Keratinocyte (primary cell): ENCODE data around the gene PCBP1. TPM values are rescaled to one million over a fixed set of nuclear protein-coding genes. Genes with fewer than 3 reads are reported as not detected.
"Not testable (repeated sequence)": the region's sequence is repeated elsewhere in the genome, so short reads cannot be mapped to it uniquely, and the experiment has no call there.

Experiments
- DNase-seq: peaks from one replicate; pipeline ENCODE4 v3.0.0-alpha.2; 2011; ENCODE audit warnings: low read depth, missing footprints, low spot score
- FAIRE-seq: peaks from 2 replicates; lab custom pipeline; 2011; peaks lifted over from hg19 to GRCh38; lab: Jason Lieb, UNC
- H2AFZ ChIP-seq: 2 replicates; pipeline ENCODE4 v1.6.0; 2012; ENCODE audit warnings: low read length, control low read depth, inconsistent platforms; ENCODE audit not compliant: control insufficient read depth
- H3K27ac ChIP-seq: 2 replicates; pipeline ENCODE4 v1.5.1; 2011; ENCODE audit warnings: low read length; ENCODE audit not compliant: control insufficient read depth, insufficient read depth
- H3K27me3 ChIP-seq: 3 replicates; pipeline ENCODE4 v1.6.0; 2011; ENCODE audit warnings: low read length; ENCODE audit not compliant: control insufficient read depth, insufficient read depth; ENCODE audit errors: extremely low read depth
- H3K36me3 ChIP-seq, 2 experiments: 2 replicates in 1 of 2; 3 replicates in 1 of 2; pipeline ENCODE4 v1.5.1; 2011; ENCODE audit warnings: low read length in 2 of 2, mild to moderate bottlenecking in 1 of 2; ENCODE audit not compliant: control insufficient read depth in 2 of 2, insufficient read depth in 2 of 2; ENCODE audit errors: extremely low read depth in 1 of 2
- H3K4me1 ChIP-seq: 3 replicates; pipeline ENCODE4 v1.5.1; 2011; ENCODE audit warnings: low read length; ENCODE audit not compliant: control insufficient read depth, insufficient read depth; ENCODE audit errors: extremely low read depth
- H3K4me2 ChIP-seq: 3 replicates; pipeline ENCODE4 v1.6.0; 2011; ENCODE audit warnings: low read depth, low read length; ENCODE audit not compliant: control insufficient read depth, insufficient read depth; ENCODE audit errors: extremely low read depth
- H3K4me3 ChIP-seq, 3 experiments: fragments of 200-600 bp in 1 of 3; sonication (generic) in 1 of 3; 2 replicates in 2 of 3; 3 replicates in 1 of 3; pipeline ENCODE4 v1.5.1; 2011 to 2016; ENCODE audit warnings: low read length in 3 of 3, mild to moderate bottlenecking in 3 of 3, control low read depth in 2 of 3, inconsistent platforms in 1 of 3, low read depth in 1 of 3, mixed read lengths in 1 of 3, mixed run types in 1 of 3, moderate library complexity in 1 of 3; ENCODE audit not compliant: control insufficient read depth in 2 of 3, insufficient read depth in 2 of 3; ENCODE audit errors: extremely low read depth in 1 of 3
- H3K79me2 ChIP-seq: 2 replicates; pipeline ENCODE4 v1.6.0; 2012; ENCODE audit warnings: low read length; ENCODE audit not compliant: control insufficient read depth, insufficient read depth
- H3K9ac ChIP-seq: 3 replicates; pipeline ENCODE4 v1.6.0; 2011; ENCODE audit warnings: low read length; ENCODE audit not compliant: control insufficient read depth, insufficient read depth; ENCODE audit errors: extremely low read depth
- H3K9me1 ChIP-seq: 3 replicates; pipeline ENCODE4 v1.6.0; 2011; ENCODE audit warnings: low read length; ENCODE audit not compliant: control insufficient read depth, insufficient read depth; ENCODE audit errors: extremely low read depth
- H3K9me3 ChIP-seq: 2 replicates; pipeline ENCODE4 v1.5.1; 2012; ENCODE audit warnings: low read depth, low read length; ENCODE audit not compliant: control insufficient read depth
- H4K20me1 ChIP-seq: 3 replicates; pipeline ENCODE4 v1.6.0; 2011; ENCODE audit warnings: low read length; ENCODE audit not compliant: control insufficient read depth, insufficient read depth; ENCODE audit errors: extremely low read depth
- EZH2 ChIP-seq: IDR thresholded peaks from one replicate; pipeline ENCODE4 v1.6.1; 2012; ENCODE audit warnings: inconsistent platforms, mild to moderate bottlenecking, low read length, moderate library complexity
- dilution Hi-C: fragments of 300-500 bp; cut with MboI; formaldehyde crosslinking; loops from one replicate; pipeline ENCODE4 v1.7.0; 2020; ENCODE audit warnings: low sequenced_read_pairs; ENCODE audit not compliant: extremely low pct_ligation_motif_present
- polyA plus RNA-seq, 5 experiments: library from polyadenylated mRNA; depleted of rRNA in 3 of 5; stranded (reverse) in 3 of 5; stranded (forward) in 1 of 5; unstranded in 1 of 5; fragments of >200 nt; gene quantifications; 1 replicate in 1 of 5; 2 replicates in 3 of 5; 3 replicates in 1 of 5; pipeline versions ENCODE4 v1.2.1 to v1.2.3, GENCODE V29; 2011 to 2012; ENCODE audit warnings: missing spikeins in 2 of 5, low read depth in 1 of 5, low replicate concordance in 1 of 5
- TF ChIP-seq, protein P1 (sequence below), 3 experiments: IDR thresholded peaks in 1 of 3; conservative IDR thresholded peaks in 1 of 3; optimal IDR thresholded peaks in 1 of 3; 2 replicates in 2 of 3; 3 replicates in 1 of 3; pipeline versions ENCODE3 to v1.5.1; 2011; ENCODE audit warnings: low read length in 3 of 3, mild to moderate bottlenecking in 3 of 3, moderate library complexity in 2 of 3, control low read depth in 1 of 3, inconsistent platforms in 1 of 3; ENCODE audit not compliant: insufficient read depth in 2 of 3; ENCODE audit errors: extremely low read depth in 1 of 3

The PCBP1 gene
- polyA plus RNA-seq, 1 donor (not counting 4 experiments of a cell fraction or from before 2014, with no cell fraction given) = 86.8 TPM

DNA sequence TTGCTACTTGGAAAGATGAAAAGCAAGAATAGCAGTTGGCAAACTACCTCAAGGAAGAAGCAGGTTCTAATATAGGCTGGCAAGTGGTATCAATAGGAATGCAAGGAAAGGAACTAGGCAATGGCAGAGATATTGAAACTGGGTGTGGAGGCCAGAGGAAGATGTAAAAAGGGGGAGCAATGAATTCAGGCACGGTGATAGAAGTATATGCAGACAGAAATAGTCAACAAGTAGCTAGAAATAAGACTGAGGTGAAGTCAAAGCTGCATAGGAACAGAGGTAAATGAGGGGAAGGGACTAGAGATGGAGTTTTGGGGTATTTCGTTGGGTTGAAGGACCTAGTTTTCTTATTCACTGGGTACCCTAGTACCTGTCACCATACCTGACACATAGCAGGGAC is 4.1 kb downstream of the PCBP1 start:
- dilution Hi-C loops = no loop called here
- Histone ChIP-seq H3K27me3 (no peaks in the 10 kb centered on the region), H3K79me2 (peaks cover 26% of the 10 kb centered on the region), H3K9ac (no peak overlapping the region), H3K27ac (no peak overlapping the region), H4K20me1 (peaks cover 3% of the 10 kb centered on the region), H3K4me1 (peaks cover 19% of the 10 kb centered on the region), H3K36me3 (peaks cover 0 to 14% of the 10 kb centered on the region in 2 experiments), H2AFZ (no peak overlapping the region), H3K4me3 (no peak overlapping the region), H3K4me2 (no peak overlapping the region), H3K9me1 (no peaks in the 10 kb centered on the region), H3K9me3 (no peaks in the 10 kb centered on the region)
- FAIRE-seq (no peak), DNase-seq (no peak)
- TF ChIP-seq, protein P1, sequence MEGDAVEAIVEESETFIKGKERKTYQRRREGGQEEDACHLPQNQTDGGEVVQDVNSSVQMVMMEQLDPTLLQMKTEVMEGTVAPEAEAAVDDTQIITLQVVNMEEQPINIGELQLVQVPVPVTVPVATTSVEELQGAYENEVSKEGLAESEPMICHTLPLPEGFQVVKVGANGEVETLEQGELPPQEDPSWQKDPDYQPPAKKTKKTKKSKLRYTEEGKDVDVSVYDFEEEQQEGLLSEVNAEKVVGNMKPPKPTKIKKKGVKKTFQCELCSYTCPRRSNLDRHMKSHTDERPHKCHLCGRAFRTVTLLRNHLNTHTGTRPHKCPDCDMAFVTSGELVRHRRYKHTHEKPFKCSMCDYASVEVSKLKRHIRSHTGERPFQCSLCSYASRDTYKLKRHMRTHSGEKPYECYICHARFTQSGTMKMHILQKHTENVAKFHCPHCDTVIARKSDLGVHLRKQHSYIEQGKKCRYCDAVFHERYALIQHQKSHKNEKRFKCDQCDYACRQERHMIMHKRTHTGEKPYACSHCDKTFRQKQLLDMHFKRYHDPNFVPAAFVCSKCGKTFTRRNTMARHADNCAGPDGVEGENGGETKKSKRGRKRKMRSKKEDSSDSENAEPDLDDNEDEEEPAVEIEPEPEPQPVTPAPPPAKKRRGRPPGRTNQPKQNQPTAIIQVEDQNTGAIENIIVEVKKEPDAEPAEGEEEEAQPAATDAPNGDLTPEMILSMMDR (optimal IDR thresholded peaks at IDR 0.05 in 1 of 3, IDR thresholded peaks at IDR 0.05 in 1 of 3, conservative IDR thresholded peaks at IDR 0.05 in 1 of 3; ENCODE audit: extremely low read depth in 1 of 3, insufficient read depth in 2 of 3, low read length in 3 of 3) = no peak
- TF ChIP-seq EZH2 = no peak

DNA sequence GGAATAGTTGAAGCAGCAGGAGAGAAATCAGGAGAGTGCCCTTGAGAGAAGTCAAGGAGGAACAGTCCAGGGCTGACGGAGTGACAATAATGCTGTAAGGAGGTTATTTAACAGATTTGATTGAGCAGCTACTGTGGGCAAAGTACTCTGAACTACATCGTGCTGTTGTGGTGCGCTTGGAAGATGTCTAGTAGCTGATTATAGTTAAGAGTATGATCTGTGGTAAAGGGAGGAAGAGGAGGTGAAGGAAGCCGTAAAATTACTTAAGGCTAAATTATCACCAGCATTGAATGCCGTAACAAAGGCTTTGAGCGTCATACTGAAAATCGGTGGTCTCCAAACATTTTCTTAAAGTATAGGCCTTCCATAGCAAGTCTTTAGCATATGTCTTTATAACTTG is 4.5 kb downstream of the PCBP1 start:
- no peak overlapping the region for H3K4me3 ChIP-seq
- H3K9me3 ChIP-seq = no peaks in the 10 kb centered on the region
- no peaks in the 10 kb centered on the region for H3K9me1 ChIP-seq
- H4K20me1 ChIP-seq = peaks cover 3% of the 10 kb centered on the region
- no peak overlapping the region for H3K27ac ChIP-seq
- no peaks in the 10 kb centered on the region for H3K27me3 ChIP-seq
- FAIRE-seq (no peak), DNase-seq (no peak)
- peaks cover 19% of the 10 kb centered on the region for H3K4me1 ChIP-seq
- peaks cover 0 to 14% of the 10 kb centered on the region in 2 experiments for H3K36me3 ChIP-seq
- no peak overlapping the region for H3K4me2 ChIP-seq
- no peak overlapping the region for H2AFZ ChIP-seq
- no peak for TF ChIP-seq EZH2
- TF ChIP-seq, protein P1 (optimal IDR thresholded peaks at IDR 0.05 in 1 of 3, IDR thresholded peaks at IDR 0.05 in 1 of 3, conservative IDR thresholded peaks at IDR 0.05 in 1 of 3; ENCODE audit: extremely low read depth in 1 of 3, insufficient read depth in 2 of 3, low read length in 3 of 3) = no peak
- peaks cover 26% of the 10 kb centered on the region for H3K79me2 ChIP-seq
- no peak overlapping the region for H3K9ac ChIP-seq
- dilution Hi-C loops = no loop called here

DNA sequence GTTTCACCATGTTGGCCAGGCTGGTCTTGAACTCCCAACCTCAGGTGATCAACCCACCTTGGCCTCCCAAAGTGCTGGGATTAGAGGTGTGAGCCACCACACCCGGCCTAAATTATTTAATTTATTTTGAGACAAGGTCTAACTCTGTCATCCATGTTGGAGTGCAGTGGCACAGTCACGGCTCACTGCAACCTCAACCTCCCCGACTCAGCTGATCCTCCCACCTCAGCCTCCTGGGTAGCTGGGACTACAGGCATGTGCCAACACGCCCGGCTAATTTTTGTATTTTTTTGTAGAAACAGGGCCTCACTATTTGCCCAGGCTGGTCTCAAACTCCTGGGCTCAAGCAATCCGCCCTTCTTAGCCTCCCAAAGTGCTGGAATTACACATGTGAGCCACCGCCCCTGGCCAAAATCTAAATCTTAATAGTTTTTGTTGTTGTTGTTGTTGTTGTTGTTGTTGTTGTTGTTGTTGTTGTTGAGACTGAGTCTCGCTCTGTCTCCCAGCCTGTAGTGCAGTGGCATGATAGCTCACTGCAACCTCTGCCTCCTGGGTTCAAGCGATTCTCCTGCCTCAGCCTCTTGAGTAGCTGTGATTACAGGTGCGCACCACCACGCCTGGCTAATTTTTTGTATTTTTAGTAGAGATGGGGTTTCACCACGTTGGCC is 5.4 kb downstream of the PCBP1 start:
- H3K27ac ChIP-seq, dilution Hi-C loops, DNase-seq, H4K20me1 ChIP-seq, H3K9me3 ChIP-seq, H3K9ac ChIP-seq, H3K27me3 ChIP-seq, H2AFZ ChIP-seq, H3K9me1 ChIP-seq, H3K4me2 ChIP-seq, FAIRE-seq, H3K4me3 ChIP-seq: not testable (repeated sequence)
- peaks cover 24% of the 10 kb centered on the region for H3K79me2 ChIP-seq
- peaks cover 0 to 14% of the 10 kb centered on the region in 2 experiments for H3K36me3 ChIP-seq
- H3K4me1 ChIP-seq = peaks cover 19% of the 10 kb centered on the region
